HepG2 (cell line): ENCODE results near the gene MECR. TPM values are rescaled to one million over a fixed set of nuclear protein-coding genes. Genes with fewer than 3 reads are reported as not detected.

Experiments
- DDIT3 ChIP-seq: sonication (generic); formaldehyde crosslinking; IDR thresholded peaks from 2 replicates; pipeline ENCODE4 v1.4.0; 2020; ENCODE audit warnings: mild to moderate bottlenecking, missing genetic modification reagents
- ELF1 ChIP-seq: sonication (generic); formaldehyde crosslinking; IDR thresholded peaks from 2 replicates; pipeline ENCODE4 v1.4.0; 2020; ENCODE audit warnings: missing genetic modification reagents
- GATA4 ChIP-seq: sonication (generic); IDR thresholded peaks from 2 replicates; pipeline ENCODE4 v1.6.1; 2016; ENCODE audit warnings: antibody characterized with exemption, low read depth, borderline replicate concordance
- TMF1 ChIP-seq: sonication (generic); formaldehyde crosslinking; IDR thresholded peaks from 2 replicates; pipeline ENCODE4 v1.8.1; 2022; ENCODE audit warnings: low read depth, missing genetic modification reagents
- ZBTB26 ChIP-seq: IDR thresholded peaks from 2 replicates; pipeline ENCODE4 v1.6.1; 2016; ENCODE audit warnings: missing compliant biosample characterization, missing genetic modification reagents, borderline replicate concordance
- ZBTB40 ChIP-seq, 2 experiments: fragments of 450-650 bp in 1 of 2; sonication (generic) in 1 of 2; formaldehyde crosslinking in 1 of 2; IDR thresholded peaks; 2 replicates each; pipeline versions ENCODE4 v1.6.1 to v1.8.0; 2016 to 2022; ENCODE audit warnings: antibody characterized with exemption in 1 of 2, mild to moderate bottlenecking in 1 of 2, missing genetic modification reagents in 1 of 2
- ZBTB7A ChIP-seq: sonication (generic); formaldehyde crosslinking; IDR thresholded peaks from 2 replicates; pipeline ENCODE4 v1.8.0; 2022; ENCODE audit warnings: mild to moderate bottlenecking, missing genetic modification reagents
- ZGPAT ChIP-seq: IDR thresholded peaks from 2 replicates; pipeline ENCODE4 v1.6.1; 2016; ENCODE audit warnings: mild to moderate bottlenecking
- ZHX1 ChIP-seq: sonication (generic); formaldehyde crosslinking; IDR thresholded peaks from 2 replicates; pipeline ENCODE4 v1.8.1; 2022; ENCODE audit warnings: low read depth, mild to moderate bottlenecking, missing genetic modification reagents
- ZNF136 ChIP-seq: sonication (generic); formaldehyde crosslinking; IDR thresholded peaks from 2 replicates; pipeline ENCODE4 v1.8.1; 2022; ENCODE audit warnings: low read depth, mild to moderate bottlenecking, moderate library complexity, missing genetic modification reagents
- ZNF432 ChIP-seq: sonication (generic); formaldehyde crosslinking; IDR thresholded peaks from 2 replicates; pipeline ENCODE4 v1.5.0; 2020; ENCODE audit warnings: missing genetic modification reagents, mild to moderate bottlenecking, borderline replicate concordance
- ZNF576 ChIP-seq: sonication (generic); formaldehyde crosslinking; IDR thresholded peaks from 2 replicates; pipeline ENCODE4 v1.4.0; 2020; ENCODE audit warnings: mild to moderate bottlenecking, missing genetic modification reagents
- polyA plus RNA-seq, 8 experiments: library from polyadenylated mRNA; depleted of rRNA in 3 of 8; stranded (reverse) in 7 of 8; unstranded in 1 of 8; fragments of >200 nt; fragmentation: Illumina TruSeq in 4 of 8; extraction: Trizol in 4 of 8; gene quantifications; 2 replicates each; pipeline versions ENCODE4 v1.2.1 to v1.2.3, GENCODE V29; 2011 to 2016; ENCODE audit warnings: low read depth in 4 of 8, missing spikeins in 1 of 8, mixed read lengths in 1 of 8; ENCODE audit not compliant: insufficient read depth in 1 of 8
- total RNA-seq, 5 experiments: library from RNA; depleted of rRNA; stranded (reverse); fragments of >200 nt; fragmentation: Illumina TruSeq; extraction: Trizol; gene quantifications; 2 replicates each; pipeline ENCODE4 v1.2.3, GENCODE V29; 2016; ENCODE audit warnings: low read depth in 1 of 5

The MECR gene
- total and polyA plus RNA-seq, 2 of the 13 experiments (the other 11 are each of a cell fraction or from before 2014, with no cell fraction given) = 18.8 to 24.9 TPM

GRCh38 chr1:29237852-29238619 is 7.3 kb upstream of the MECR start (continued):
- TF ChIP-seq ZBTB26 (CRISPR knock-in tag) = peak; percentile 46; the same call in 1 of the 2 replicates
- no peak for TF ChIP-seq ZBTB40 (IDR thresholded peaks at IDR 0.05)
- TF ChIP-seq ZBTB40 (CRISPR knock-in tag; IDR thresholded peaks at IDR 0.05) = no peak
- no peak for TF ChIP-seq ZNF432 (CRISPR knock-in tag)
- TF ChIP-seq GATA4 = no peak
- 0 out of 2 replicates have a peak, but pooled peaks have one; percentile 13 for TF ChIP-seq TMF1 (CRISPR knock-in tag)
- TF ChIP-seq ELF1 (CRISPR knock-in tag) = no peak
- no peak for TF ChIP-seq DDIT3 (CRISPR knock-in tag)
- no peak for TF ChIP-seq ZNF136 (CRISPR knock-in tag)
- TF ChIP-seq ZNF576 = no peak
- peak; percentile 73; the same call in 1 of the 2 replicates for TF ChIP-seq ZGPAT (CRISPR knock-in tag)
- no peak for TF ChIP-seq ZHX1 (CRISPR knock-in tag)
- no peak for TF ChIP-seq ZBTB7A (CRISPR knock-in tag)
